NCI-H2029 (cell line): ENCODE measurements around the gene B4GALT3.
"Not testable (repeated sequence)": the region's sequence is repeated elsewhere in the genome, so short reads cannot be mapped to it uniquely, and the experiment has no call there.

Experiments
- DNase-seq: peaks from one replicate; lab custom pipeline; 2025; lab: John Stamatoyannopoulos, UW

B4GALT3 gene

GRCh38 chr1:161177112-161177935 lies at the start of gene B4GALT3:
Gene B4GALT3, minus strand, starts transcription at chr1:161177507. Its CDS starts 1,447 bp downstream, at chr1:161176060.
- peak; percentile 73 for DNase-seq

GRCh38 chr1:161226759-161227158 lies 49.5 kb upstream of the B4GALT3 start:
- no peak for DNase-seq

GRCh38 chr1:161226320-161226711 lies 49.0 kb upstream of the B4GALT3 start:
- no peak for DNase-seq

GRCh38 chr1:161225534-161226319 lies 48.4 kb upstream of the B4GALT3 start, which contains the start of gene TOMM40L:
Gene TOMM40L, plus strand, starts transcription at chr1:161226060. Its CDS starts 430 bp downstream, at chr1:161226490.
- peak; percentile 91 for DNase-seq

- no peak for DNase-seq
Observed at GRCh38 chr1:161225178-161225533, 47.8 kb upstream of the B4GALT3 start.

GRCh38 chr1:161224695-161225087 lies 47.4 kb upstream of the B4GALT3 start:
- DNase-seq: not testable (repeated sequence)

- no peak for DNase-seq
Observed at GRCh38 chr1:161223805-161224694, 46.7 kb upstream of the B4GALT3 start.

- no peak for DNase-seq
Observed at GRCh38 chr1:161222175-161223019, 45.1 kb upstream of the B4GALT3 start.

- no peak for DNase-seq
Observed at GRCh38 chr1:161220002-161220401, 42.7 kb upstream of the B4GALT3 start.

- no peak for DNase-seq
Observed at GRCh38 chr1:161219078-161219892, 42.0 kb upstream of the B4GALT3 start.

- DNase-seq: no peak
Observed at GRCh38 chr1:161218301-161219077, 41.2 kb upstream of the B4GALT3 start.

- DNase-seq: no peak
Observed at GRCh38 chr1:161217831-161218230, 40.5 kb upstream of the B4GALT3 start.

GRCh38 chr1:161216945-161217712 lies 39.8 kb upstream of the B4GALT3 start:
- DNase-seq: no peak

- no peak for DNase-seq
Observed at GRCh38 chr1:161215076-161215475, 37.8 kb upstream of the B4GALT3 start, which contains the start of gene FCER1G. Gene FCER1G, plus strand, starts transcription at chr1:161215295. Its CDS starts 27 bp downstream, at chr1:161215322.

- no peak for DNase-seq
Observed at GRCh38 chr1:161214369-161214768, 37.1 kb upstream of the B4GALT3 start.

- peak; percentile 83 for DNase-seq
Observed at GRCh38 chr1:161209790-161210409, 32.6 kb upstream of the B4GALT3 start.

- no peak for DNase-seq
Observed at GRCh38 chr1:161207173-161207572, 29.9 kb upstream of the B4GALT3 start.
